Large intestine (tissue), 3 donors: Measurements from ENCODE around the gene TPST2. TPM values are rescaled to one million over a fixed set of nuclear protein-coding genes. Genes with fewer than 3 reads are reported as not detected.

Experiments
- DNase-seq, 2 donors: peaks; one replicate each; pipeline versions ENCODE4 v3.0.0 to v3.0.0-alpha.2; 2013
- H3K27ac ChIP-seq: one replicate; pipeline ENCODE4 v1.5.1; 2013; ENCODE audit warnings: low read length
- H3K27me3 ChIP-seq: 2 replicates; pipeline ENCODE4 v1.6.1; 2013; ENCODE audit warnings: low read length; ENCODE audit not compliant: control insufficient read depth, insufficient read depth
- H3K36me3 ChIP-seq: 2 replicates; pipeline ENCODE4 v1.6.1; 2013; ENCODE audit warnings: low read length; ENCODE audit not compliant: control insufficient read depth, insufficient read depth
- H3K4me1 ChIP-seq: one replicate; pipeline ENCODE4 v1.6.1; 2013; ENCODE audit warnings: low read length; ENCODE audit not compliant: control insufficient read depth, insufficient read depth
- H3K4me3 ChIP-seq: one replicate; pipeline ENCODE4 v1.5.1; 2013; ENCODE audit warnings: low read length
- H3K9me3 ChIP-seq: one replicate; pipeline ENCODE4 v1.6.1; 2013; ENCODE audit warnings: mild to moderate bottlenecking, low read depth, low read length, moderate library complexity; ENCODE audit not compliant: control insufficient read depth
- WGBS: methylation state at CpG from one replicate; pipeline ENCODE4 v1.1.5; 2013; ENCODE audit warnings: low lambda C conversion rate; ENCODE audit not compliant: insufficient coverage; 5-methylcytosine and 5-hydroxymethylcytosine counted together
- polyA plus RNA-seq: library from polyadenylated mRNA; unstranded; fragments of 120-200 nt; gene quantifications from one replicate; pipeline ENCODE4 v1.2.1, GENCODE V29; 2013

TPST2 gene
- polyA plus RNA-seq, 1 donor = 27.5 TPM

DNA sequence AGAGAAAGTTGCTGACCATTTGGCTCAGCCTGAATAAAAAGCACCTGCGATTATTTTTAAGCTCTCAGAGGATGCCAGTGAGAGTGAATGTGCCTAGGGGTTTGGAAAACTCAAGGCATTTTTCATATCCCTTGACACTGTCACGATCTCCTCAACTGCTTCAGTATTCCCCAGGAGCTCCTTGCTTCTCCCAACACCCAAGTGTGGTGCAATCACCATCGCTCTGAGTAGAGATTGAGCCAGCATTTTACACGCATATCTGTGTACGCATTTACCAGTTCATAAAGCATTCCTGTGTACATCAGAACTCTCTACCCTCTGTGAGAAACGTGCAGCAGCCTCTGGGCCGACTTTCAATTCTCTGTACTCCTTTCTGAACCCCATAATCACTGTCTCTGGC is 104.9 kb downstream of the TPST2 start:
- DNase-seq = no peak
- H3K4me3 ChIP-seq = no peak overlapping the region
- H3K27ac ChIP-seq = no peak overlapping the region
- no peaks in the 10 kb centered on the region for H3K9me3 ChIP-seq
- no peaks in the 10 kb centered on the region for H3K27me3 ChIP-seq
- peaks cover 28% of the 10 kb centered on the region for H3K36me3 ChIP-seq
- H3K4me1 ChIP-seq = peaks cover 23% of the 10 kb centered on the region
- WGBS = no CpG with 5 or more reads among the region's 7 CpGs

DNA sequence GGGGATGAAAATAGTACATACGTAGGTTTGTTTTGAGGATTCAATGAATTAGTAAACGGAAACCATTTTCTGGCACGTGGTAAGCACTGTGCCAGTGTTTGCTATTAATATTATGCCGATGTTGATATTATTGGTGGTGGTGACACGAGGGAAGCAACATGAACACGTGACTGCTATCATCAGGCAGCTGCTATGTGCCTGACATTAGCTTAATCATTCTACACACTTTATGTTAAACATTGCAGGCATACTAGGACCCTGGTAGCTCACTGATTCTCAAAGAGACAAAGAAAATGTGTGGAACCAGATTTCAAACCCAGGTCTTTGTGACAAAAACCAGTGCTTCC is 105.6 kb downstream of the TPST2 start:
- H3K36me3 ChIP-seq = peaks cover 26% of the 10 kb centered on the region
- H3K9me3 ChIP-seq = no peaks in the 10 kb centered on the region
- DNase-seq = no peak
- no peaks in the 10 kb centered on the region for H3K27me3 ChIP-seq
- H3K4me1 ChIP-seq = peaks cover 26% of the 10 kb centered on the region
- no CpG with 5 or more reads among the region's 6 CpGs for WGBS
- H3K27ac ChIP-seq = no peak overlapping the region
- H3K4me3 ChIP-seq = peak overlapping the region; percentile 59

DNA sequence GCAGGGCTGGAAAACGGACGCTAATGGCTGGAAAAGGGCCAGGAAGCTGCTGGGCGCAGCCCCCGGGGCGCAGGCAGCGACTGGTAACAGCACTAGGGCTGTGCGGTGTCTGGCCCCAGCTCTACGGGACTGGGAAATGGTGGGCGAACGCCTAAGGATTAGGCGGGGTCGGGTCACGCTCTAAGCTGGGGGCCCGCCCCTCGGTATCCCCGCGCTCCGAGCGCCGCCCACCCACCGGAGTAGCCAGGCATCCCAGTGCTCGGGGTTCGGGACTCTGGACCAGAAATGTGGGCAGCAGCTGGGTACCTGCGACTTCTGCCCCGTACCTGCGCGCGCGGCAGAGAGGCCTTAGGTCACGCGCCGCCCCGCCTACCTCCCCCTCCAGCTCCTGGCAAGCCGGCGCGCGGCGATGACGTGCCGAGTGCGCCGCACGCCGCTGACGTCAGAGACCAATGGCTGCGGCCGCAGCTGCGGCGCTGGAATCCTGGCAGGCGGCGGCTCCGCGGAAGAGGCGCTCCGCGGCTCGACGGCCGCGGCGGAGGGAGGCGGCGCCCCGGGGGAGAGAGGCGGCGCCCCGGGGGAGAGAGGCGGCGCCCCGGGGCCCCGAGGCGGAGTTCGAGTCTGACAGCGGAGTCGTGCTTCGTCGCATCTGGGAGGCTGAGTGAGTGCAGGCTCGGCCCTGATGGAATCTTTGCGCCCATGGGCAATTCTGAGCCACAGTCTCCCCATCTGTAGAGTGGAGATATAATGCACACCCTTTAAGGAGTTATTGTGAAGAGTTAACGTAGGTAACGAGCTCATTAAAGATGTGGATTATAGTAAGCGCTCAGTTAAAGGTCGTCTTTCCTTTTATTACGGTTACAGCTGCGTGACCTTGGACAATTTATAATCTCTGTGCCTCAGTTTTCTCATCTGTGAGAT is 106.2 kb downstream of the TPST2 start, which contains the start of the genes HPS4 and SRRD:
HPS4 (minus strand) TSS at position 345 of the 921 bp plus-strand sequence. CDS start 2,021 bp downstream, outside the sequence.
SRRD (plus strand) TSS at position 439 of the 921 bp plus-strand sequence; CDS start at position 453, 14 bp downstream.
- H3K4me3 ChIP-seq = peak within 1 kb of the TSS; percentile 81
- DNase-seq = peak; percentile 93 to 96
- WGBS = 0% methylated on average over 2 of the region's 85 CpGs
- H3K36me3 ChIP-seq = peaks cover 20% of the 10 kb centered on the region
- H3K9me3 ChIP-seq = no peaks in the 10 kb centered on the region
- peaks cover 31% of the 10 kb centered on the region for H3K4me1 ChIP-seq
- no peaks in the 10 kb centered on the region for H3K27me3 ChIP-seq
- peak within 1 kb of the TSS; percentile 99 for H3K27ac ChIP-seq

DNA sequence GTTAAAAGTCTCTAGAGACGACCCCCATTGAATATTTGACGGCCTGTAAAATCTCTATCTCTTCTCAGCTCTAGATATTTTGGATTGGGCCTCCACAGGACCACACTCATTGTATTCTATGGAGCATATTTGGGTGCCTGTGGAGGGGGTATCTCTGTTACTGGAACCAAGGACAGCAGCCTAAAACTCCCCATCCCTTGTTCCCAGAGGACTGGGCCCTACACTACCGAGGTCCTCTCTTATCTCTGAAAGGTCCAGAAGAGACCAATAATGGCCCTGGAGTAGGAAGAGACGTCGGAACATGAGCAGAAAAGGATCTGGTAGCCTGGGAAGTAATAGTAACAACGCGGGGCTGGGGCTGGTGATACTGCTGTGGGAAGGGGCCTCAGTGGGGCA is 106.9 kb downstream of the TPST2 start:
- peak overlapping the region; percentile 99 for H3K27ac ChIP-seq
- WGBS = no CpG with 5 or more reads among the region's 7 CpGs
- H3K9me3 ChIP-seq = no peaks in the 10 kb centered on the region
- H3K4me1 ChIP-seq = peaks cover 34% of the 10 kb centered on the region
- H3K36me3 ChIP-seq = peaks cover 13% of the 10 kb centered on the region
- peak overlapping the region; percentile 81 for H3K4me3 ChIP-seq
- H3K27me3 ChIP-seq = no peaks in the 10 kb centered on the region
- DNase-seq = peak in 1 of 2 donors; percentile 24

DNA sequence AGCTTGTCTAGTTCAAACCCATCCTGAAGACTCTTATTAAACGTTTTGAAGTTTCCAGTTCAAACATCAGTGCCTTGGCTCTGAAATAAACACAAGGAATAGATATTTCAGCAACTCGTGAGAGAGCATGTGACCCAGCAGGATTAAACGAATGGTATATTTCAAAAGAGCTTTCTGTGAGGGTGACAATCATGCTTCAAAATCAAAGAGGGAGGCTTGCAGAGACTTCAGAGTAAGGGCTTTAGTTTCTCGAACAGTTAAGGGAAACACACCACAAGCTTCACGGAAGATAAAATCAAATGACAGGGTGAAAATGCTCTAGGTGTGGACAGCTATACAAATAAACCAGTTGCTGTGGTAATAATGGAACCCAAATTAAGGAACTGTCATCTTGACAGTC is 107.8 kb downstream of the TPST2 start:
- Histone ChIP-seq H3K27ac (peak overlapping the region; percentile 55), H3K4me1 (peaks cover 34% of the 10 kb centered on the region), H3K36me3 (peaks cover 13% of the 10 kb centered on the region), H3K9me3 (no peaks in the 10 kb centered on the region), H3K4me3 (no peak overlapping the region), H3K27me3 (no peaks in the 10 kb centered on the region)
- DNase-seq = peak in 1 of 2 donors; percentile 42
- no CpG with 5 or more reads among the region's 5 CpGs for WGBS

- no peak for DNase-seq
- Histone ChIP-seq H3K9me3 (no peaks in the 10 kb centered on the region), H3K36me3 (peaks cover 17% of the 10 kb centered on the region), H3K27ac (peak overlapping the region; percentile 55), H3K27me3 (no peaks in the 10 kb centered on the region), H3K4me1 (peaks cover 34% of the 10 kb centered on the region), H3K4me3 (no peak overlapping the region)
- WGBS = 80% methylated on average over 1 of the region's 4 CpGs
These were observed 108.2 kb downstream of the TPST2 start for GRCh38 chr22:26481694-26482093.

GRCh38 chr22:26481112-26481693 is 108.7 kb downstream of the TPST2 start:
- H3K36me3 ChIP-seq = peaks cover 22% of the 10 kb centered on the region
- no peaks in the 10 kb centered on the region for H3K9me3 ChIP-seq
- peaks cover 34% of the 10 kb centered on the region for H3K4me1 ChIP-seq
- peak overlapping the region; percentile 55 for H3K27ac ChIP-seq
- no peaks in the 10 kb centered on the region for H3K27me3 ChIP-seq
- WGBS = no CpG with 5 or more reads among the region's 6 CpGs
- no peak overlapping the region for H3K4me3 ChIP-seq
- no peak for DNase-seq

DNA sequence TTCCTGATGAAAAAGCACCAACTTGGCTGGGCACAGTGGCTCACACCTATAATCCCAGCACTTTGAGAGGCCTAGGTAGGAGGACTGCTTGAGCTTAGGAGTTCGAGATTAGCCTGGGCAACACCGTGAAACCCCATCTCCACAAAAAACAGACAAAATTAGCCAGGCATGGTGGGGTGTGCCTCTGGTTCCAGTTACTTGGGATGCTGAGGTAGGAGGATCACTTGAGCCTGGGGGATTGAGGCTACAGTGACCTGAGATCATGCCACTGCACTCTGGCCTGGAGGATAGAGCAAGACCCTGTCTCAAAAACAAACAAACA is 109.4 kb downstream of the TPST2 start:
- peaks cover 34% of the 10 kb centered on the region for H3K4me1 ChIP-seq
- H3K36me3 ChIP-seq = peaks cover 23% of the 10 kb centered on the region
- WGBS = no CpG with 5 or more reads among the region's 2 CpGs
- H3K4me3 ChIP-seq = no peak overlapping the region
- no peak for DNase-seq
- no peaks in the 10 kb centered on the region for H3K27me3 ChIP-seq
- H3K27ac ChIP-seq = peak overlapping the region; percentile 75
- H3K9me3 ChIP-seq = no peaks in the 10 kb centered on the region

- WGBS = 0% methylated on average over 1 of the region's 12 CpGs
- peak in 1 of 2 donors; percentile 82 for DNase-seq
- H3K9me3 ChIP-seq = no peaks in the 10 kb centered on the region
- H3K27me3 ChIP-seq = no peaks in the 10 kb centered on the region
- H3K27ac ChIP-seq = peak overlapping the region; percentile 75
- H3K36me3 ChIP-seq = peaks cover 27% of the 10 kb centered on the region
- H3K4me3 ChIP-seq = peak overlapping the region; percentile 34
- H3K4me1 ChIP-seq = peaks cover 34% of the 10 kb centered on the region
These were observed 109.9 kb downstream of the TPST2 start for GRCh38 chr22:26479792-26480610.
